BJ (cell line): Measurements from ENCODE around the gene INTS13. TPM values are rescaled to one million over a fixed set of nuclear protein-coding genes. Genes with fewer than 3 reads are reported as not detected.

Source experiments
- CTCF ChIA-PET: fragments of 350-600 bp; formaldehyde crosslinking; extraction: SDS; loops from one replicate; lab custom pipeline; 2021; ENCODE audit warnings: antibody characterized with exemption, inconsistent platforms; lab: Yijun Ruan, JAX
- POLR2A ChIA-PET: fragments of 300-600 bp; sonication (Branson Sonifier 250); formaldehyde crosslinking; extraction: SDS; loops from one replicate; lab custom pipeline; 2021; ENCODE audit warnings: antibody characterized with exemption; lab: Charles Lee
- DNase-seq: peaks from one replicate; pipeline ENCODE4 v3.0.0-alpha.2; 2011; ENCODE audit warnings: low read depth
- H3K27me3 ChIP-seq: 2 replicates; pipeline ENCODE4 v1.6.0; 2011; ENCODE audit warnings: low read length; ENCODE audit not compliant: control insufficient read depth, insufficient read depth
- H3K36me3 ChIP-seq: 2 replicates; pipeline ENCODE4 v1.5.1; 2011; ENCODE audit warnings: low read length; ENCODE audit not compliant: control insufficient read depth, insufficient read depth
- H3K4me3 ChIP-seq: 2 replicates; pipeline ENCODE4 v1.5.1; 2011; ENCODE audit warnings: low read depth, mild to moderate bottlenecking, control low read depth, low read length
- CTCF ChIP-seq: IDR thresholded peaks from 2 replicates; pipeline ENCODE4 v1.5.1; 2011; ENCODE audit warnings: low read depth, mild to moderate bottlenecking, control low read depth, inconsistent platforms, low read length, moderate library complexity; ENCODE audit not compliant: insufficient read depth
- polyA plus RNA-seq: library from polyadenylated mRNA; depleted of rRNA; stranded (reverse); fragments of >200 nt; gene quantifications from 2 replicates; pipeline ENCODE4 v1.2.3, GENCODE V29; 2011

INTS13 gene
- polyA plus RNA-seq, 1 experiment: 11.4 TPM

DNA sequence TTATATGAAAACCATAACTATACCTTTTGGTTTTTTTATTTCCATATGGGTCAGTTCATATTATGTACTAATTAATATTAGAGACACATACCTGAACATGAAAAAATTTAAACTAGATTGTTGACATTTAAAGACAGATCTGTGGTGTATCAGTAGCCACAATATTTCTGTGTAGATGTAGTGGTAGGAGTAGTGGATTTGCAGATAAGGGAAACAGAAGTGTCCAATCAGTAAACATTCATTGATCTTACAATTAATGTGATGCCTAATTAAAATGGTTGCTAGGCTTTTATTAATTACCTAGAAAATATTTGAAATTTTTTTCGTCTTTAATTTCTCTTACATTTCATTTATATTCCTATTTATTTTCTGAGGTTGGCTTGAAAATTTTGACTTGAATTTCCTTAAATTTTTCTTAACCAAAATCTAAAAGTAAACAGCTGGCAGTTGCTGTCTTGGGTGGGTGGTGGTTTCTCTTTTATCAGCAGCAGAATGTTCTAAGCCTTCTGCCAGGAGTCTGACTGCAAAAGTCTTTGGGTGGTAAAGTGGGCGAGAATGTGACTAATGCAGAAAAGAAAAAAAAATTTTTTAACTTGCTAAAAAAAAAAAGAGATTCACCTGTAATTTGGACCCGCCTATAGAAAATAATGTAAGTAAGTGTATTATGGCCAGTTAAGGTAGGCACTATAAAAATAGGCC, 2.9 kb upstream of the INTS13 start:
- CTCF ChIA-PET: interaction anchor here (0.9 kb wide), 1 partner anchor 17 kb away, joined by 3 read pairs; no protein-coding TSS in a partner anchor
- Histone ChIP-seq H3K4me3 (no peak overlapping the region), H3K27me3 (no peaks in the 10 kb centered on the region), H3K36me3 (no peaks in the 10 kb centered on the region)
- DNase-seq: no peak
- no peak for TF ChIP-seq CTCF
- POLR2A ChIA-PET: no interaction called here

GRCh38 chr12:26939953-26940352, 2.2 kb upstream of the INTS13 start:
- no peaks in the 10 kb centered on the region for H3K27me3 ChIP-seq
- ChIA-PET CTCF (no interaction called here), POLR2A (no interaction called here)
- H3K36me3 ChIP-seq: no peaks in the 10 kb centered on the region
- TF ChIP-seq CTCF: no peak
- H3K4me3 ChIP-seq: peak overlapping the region; percentile 88
- no peak for DNase-seq

- ChIA-PET CTCF (interaction anchor here (1.0 kb wide), 1 partner anchor 76 kb away, joined by 4 read pairs; no protein-coding TSS in a partner anchor), POLR2A (no interaction called here)
- no peak for DNase-seq
- no peak for TF ChIP-seq CTCF
- H3K27me3 ChIP-seq: no peaks in the 10 kb centered on the region
- H3K4me3 ChIP-seq: peak overlapping the region; percentile 88
- H3K36me3 ChIP-seq: no peaks in the 10 kb centered on the region
These were observed 1.5 kb upstream of the INTS13 start for GRCh38 chr12:26939192-26939832.

DNA sequence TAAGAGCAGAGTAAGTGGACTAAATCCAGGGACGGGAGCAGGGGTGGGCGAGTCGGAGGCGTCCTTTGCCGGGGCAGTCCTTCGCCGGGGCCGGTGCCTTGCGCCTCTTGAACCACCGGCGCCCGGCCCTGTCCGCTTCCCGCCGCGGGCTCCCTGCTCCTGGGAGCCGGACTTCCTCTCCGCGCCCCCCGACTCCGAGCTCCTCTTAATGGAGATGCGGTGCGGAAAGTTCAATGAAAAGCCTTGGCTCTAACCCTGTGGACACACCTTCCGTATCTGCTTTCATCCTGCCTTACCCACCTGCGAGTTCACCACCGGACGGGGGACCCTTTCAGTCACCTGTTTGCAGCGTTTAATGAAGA, 901 bp upstream of the INTS13 start:
- no peaks in the 10 kb centered on the region for H3K36me3 ChIP-seq
- DNase-seq: no peak
- CTCF ChIA-PET: interaction anchor here (1.0 kb wide), 1 partner anchor 77 kb away, joined by 4 read pairs; no protein-coding TSS in a partner anchor
- POLR2A ChIA-PET: interaction anchor here (0.6 kb wide), 1 partner anchor 145 kb away, joined by 4 read pairs; no protein-coding TSS in a partner anchor
- no peaks in the 10 kb centered on the region for H3K27me3 ChIP-seq
- peak overlapping the region; percentile 88 for H3K4me3 ChIP-seq
- TF ChIP-seq CTCF: no peak

DNA sequence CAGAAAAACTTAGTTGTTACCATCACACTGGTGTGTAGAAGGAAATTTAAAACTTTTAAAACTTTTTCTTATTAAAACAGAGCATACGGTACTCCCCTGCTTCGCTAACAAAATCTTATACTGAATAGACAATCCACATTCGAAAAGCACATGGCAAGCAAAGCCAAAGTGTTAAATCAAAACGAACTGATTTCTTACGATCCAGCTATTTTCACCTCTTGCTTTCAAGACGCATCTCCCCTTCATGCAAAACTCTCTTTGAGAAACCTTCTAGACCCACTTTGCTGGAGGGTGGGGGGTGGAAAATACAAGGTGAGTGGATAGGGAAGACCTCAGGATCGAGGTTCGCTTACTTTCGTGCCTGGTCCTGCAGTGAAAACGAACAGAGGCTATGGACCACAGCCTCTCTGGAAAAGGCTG, 328 bp downstream of the INTS13 start:
- CTCF ChIA-PET: no interaction called here
- Histone ChIP-seq H3K4me3 (peak overlapping the region; percentile 88), H3K27me3 (no peaks in the 10 kb centered on the region), H3K36me3 (no peaks in the 10 kb centered on the region)
- TF ChIP-seq CTCF: no peak
- no peak for DNase-seq
- POLR2A ChIA-PET: no interaction called here
